ENCODE data around the gene TMEM225. TPM values are rescaled to one million over a fixed set of nuclear protein-coding genes. Genes with fewer than 3 reads are reported as not detected.

TMEM225 gene
- total RNA-seq, 1 donor from 2014 or later, result not detected

Other genes with a start within 250 kb of the TMEM225 start
- 2.1 TPM for gene SCN3B, start 231.0 kb downstream of the TMEM225 start, total RNA-seq
- gene ZNF202, start 144.0 kb downstream of the TMEM225 start, total RNA-seq, result 14.6 TPM
- not detected for gene OR6X1, start 131.2 kb downstream of the TMEM225 start, total RNA-seq
- gene OR6M1, start 79.3 kb downstream of the TMEM225 start, total RNA-seq, result not detected
- gene OR8D4, start 16.5 kb upstream of the TMEM225 start, total RNA-seq, result not detected
- not detected for gene OR4D5, start 53.9 kb upstream of the TMEM225 start, total RNA-seq
- not detected for gene OR6T1, start 58.2 kb upstream of the TMEM225 start, total RNA-seq
- gene OR10S1, start 92.1 kb upstream of the TMEM225 start, total RNA-seq, result not detected
- not detected for gene OR10G6, start 109.5 kb upstream of the TMEM225 start, total RNA-seq
- not detected for gene OR10G4, start 127.3 kb upstream of the TMEM225 start, total RNA-seq
- gene OR10G9, start 137.3 kb upstream of the TMEM225 start, total RNA-seq, result not detected
- gene OR10G8, start 141.1 kb upstream of the TMEM225 start, total RNA-seq, result not detected
- not detected for gene OR10G7, start 155.7 kb upstream of the TMEM225 start, total RNA-seq
- gene VWA5A, start 229.8 kb upstream of the TMEM225 start, total RNA-seq, result 46.3 TPM